Measurements from ENCODE around the gene LNPEP.

The LNPEP gene

DNA sequence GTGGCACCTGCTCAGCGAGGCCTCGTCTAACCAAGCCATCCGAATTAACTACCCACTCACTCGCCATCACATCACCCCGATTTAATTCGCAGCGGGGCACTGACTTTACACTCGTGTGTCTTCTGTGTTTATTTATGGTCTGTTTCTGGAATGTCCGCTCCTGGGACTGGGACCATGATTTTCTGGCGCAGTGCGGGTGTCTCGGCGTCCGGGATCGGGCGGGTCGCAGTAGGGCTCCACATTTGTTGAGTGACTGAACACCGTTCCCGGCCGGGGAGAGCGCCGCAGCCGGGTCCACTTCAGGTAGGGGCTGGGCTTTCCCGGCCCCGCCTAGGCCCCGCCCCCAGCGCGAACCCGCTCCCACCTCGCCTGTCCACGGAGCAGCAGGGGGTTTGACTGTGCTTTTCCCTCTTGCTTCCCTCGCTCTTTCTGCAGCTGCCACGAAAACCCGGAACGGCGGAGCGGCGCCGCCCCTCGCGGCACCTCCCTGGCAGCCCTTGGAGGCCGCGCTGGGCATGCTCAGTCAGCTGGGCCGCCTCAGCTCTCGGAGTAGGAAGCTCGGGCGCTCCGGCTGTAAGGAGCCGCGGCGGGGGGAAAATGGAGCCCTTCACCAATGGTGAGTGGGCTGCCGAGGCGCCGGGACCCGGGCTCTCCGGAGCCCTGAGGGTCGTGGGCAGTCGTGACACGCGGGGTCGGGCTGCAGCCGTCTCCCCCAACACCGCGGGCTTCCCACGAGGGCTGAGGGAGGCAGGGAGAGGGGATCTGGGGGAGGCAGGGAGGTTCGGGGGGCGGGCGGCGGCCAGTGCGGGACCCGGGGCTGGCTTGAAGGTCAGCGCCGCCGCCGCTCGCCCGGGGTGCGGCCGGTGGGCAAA is at the start of gene LNPEP:
TSS of gene LNPEP (plus strand) at position 522 of the 872 bp plus-strand sequence. CDS start at position 598, 76 bp downstream.
- DNase-seq (ENCODE audit: extremely low read depth in 1 of 2, low read depth in 1 of 2): peak; percentile 84 to 85

DNA sequence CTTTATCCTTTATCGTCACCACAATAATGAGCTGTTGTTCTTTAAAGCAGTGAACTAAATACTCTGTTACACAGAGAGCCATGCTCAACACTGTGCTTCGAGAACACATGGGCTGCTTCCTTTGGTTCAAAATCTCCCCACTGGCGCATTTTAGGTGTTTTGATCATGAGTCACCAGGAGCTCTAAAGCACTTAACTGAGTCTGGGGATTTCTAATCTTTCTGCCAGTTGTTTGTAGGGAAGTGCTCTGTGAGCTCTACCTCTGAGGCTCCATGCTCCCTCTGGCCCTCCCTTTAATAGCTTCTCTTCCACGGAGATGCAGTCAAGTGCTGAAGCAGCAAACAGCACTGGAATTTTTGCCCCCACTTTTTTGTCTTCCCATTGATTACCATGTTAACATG is 42.5 kb upstream of the LNPEP start:
- no peak for DNase-seq (ENCODE audit: extremely low read depth in 1 of 2, low read depth in 1 of 2)

DNA sequence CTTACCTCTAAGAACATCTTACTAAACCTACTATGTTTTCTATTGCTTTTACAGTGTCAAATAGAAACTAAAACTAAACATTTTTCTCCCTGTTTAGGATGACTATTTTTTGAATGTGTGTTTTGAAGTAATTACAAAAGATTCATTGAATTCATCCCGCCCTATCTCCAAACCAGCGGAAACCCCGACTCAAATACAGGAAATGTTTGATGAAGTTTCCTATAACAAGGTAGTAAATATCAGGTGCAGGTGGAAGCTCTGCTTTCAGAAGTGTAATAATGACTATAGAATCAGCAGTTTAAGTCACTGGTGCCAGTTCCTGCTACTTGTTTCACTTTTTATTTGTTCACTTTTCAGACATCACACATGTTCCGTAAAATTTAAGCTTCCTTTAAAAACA is 39.6 kb upstream of the LNPEP start:
- DNase-seq (ENCODE audit: extremely low read depth in 1 of 2, low read depth in 1 of 2): no peak

DNA sequence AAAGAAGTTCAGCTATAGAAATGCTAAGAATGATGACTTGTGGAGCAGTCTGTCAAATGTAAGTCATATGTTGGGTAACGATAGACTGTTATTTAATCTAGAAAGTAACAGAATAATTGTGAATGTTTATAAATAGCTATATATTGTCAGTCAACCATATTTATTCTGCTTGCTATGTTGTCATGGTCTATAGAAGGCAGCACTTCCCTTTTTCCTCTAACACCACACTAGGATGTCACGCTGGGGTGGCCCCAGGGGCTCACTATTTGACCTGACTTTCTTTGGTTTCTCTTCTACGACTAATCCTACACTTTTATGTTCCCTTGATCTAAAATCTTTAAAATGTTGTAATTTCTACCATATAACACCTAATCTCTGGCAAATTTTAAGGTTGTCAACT is 39.1 kb upstream of the LNPEP start:
- no peak for DNase-seq (ENCODE audit: extremely low read depth in 1 of 2, low read depth in 1 of 2)

DNA sequence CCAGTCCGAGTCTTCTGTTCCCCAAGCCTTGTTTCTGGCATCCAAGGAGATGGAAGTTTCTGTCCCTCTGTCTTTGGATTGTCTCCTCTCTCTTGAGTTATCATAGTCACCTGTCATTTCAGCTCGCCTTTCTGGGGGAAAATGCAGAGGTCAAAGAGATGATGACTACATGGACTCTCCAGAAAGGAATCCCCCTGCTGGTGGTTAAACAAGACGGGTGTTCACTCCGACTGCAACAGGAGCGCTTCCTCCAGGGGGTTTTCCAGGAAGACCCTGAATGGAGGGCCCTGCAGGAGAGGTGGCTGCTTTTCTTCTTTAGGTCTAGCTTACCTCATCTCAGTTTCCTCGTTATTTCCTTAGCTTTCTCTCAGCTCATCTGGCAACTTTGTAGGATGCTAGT is 34.5 kb upstream of the LNPEP start:
- DNase-seq (ENCODE audit: extremely low read depth in 1 of 2, low read depth in 1 of 2): no peak

DNA sequence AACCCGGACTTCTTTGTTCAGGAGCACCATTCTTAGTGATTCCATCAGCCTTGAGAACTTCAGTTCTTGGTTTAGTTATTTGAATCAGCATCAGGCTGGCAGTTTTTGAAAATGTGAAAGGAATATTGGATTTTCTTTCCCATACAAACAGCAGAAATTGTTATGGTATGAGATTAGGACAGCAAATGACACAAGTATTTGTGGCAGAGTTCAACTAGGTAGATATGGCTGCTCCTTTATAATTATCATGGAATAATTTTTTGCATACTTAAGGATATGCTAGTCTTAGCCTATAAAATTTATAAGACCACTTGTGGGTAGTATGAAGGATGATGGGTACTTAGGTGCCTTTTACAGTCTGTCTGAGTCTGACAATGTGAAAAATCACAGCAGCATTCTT is 34.0 kb upstream of the LNPEP start:
- no peak for DNase-seq (ENCODE audit: extremely low read depth in 1 of 2, low read depth in 1 of 2)

DNA sequence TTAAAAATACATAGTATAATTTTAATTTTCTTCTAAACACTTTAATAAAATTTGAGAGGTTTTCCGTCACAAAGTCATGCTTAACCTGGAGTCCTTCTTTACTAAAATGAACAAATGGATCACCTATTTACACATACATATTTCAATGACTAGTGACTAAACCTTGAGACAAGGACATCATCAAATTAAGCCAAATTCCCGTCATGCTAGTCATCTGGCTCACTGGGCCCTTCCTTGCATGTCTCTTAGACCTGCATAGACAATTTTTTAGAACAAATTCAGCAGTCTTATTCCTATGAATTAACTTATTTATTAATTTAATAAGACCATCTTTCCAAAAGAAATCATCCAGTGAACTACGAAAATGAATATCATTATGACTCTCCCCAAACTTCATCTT is 33.0 kb upstream of the LNPEP start:
- no peak for DNase-seq (ENCODE audit: extremely low read depth in 1 of 2, low read depth in 1 of 2)

DNA sequence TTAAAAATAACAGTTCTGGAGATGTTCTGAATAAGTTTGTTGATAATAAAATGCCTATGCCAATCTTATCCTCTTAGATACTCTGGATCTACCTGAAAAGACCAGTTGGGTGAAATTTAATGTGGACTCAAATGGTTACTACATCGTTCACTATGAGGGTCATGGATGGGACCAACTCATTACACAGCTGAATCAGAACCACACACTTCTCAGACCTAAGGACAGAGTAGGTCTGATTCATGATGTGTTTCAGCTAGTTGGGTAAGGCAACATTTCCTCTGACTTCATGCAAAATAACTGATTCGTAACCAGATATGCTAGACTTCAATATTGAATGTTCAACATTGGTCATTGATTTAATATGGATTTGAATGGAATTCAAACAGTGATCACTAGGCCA is 32.6 kb upstream of the LNPEP start:
- no peak for DNase-seq (ENCODE audit: extremely low read depth in 1 of 2, low read depth in 1 of 2)

DNA sequence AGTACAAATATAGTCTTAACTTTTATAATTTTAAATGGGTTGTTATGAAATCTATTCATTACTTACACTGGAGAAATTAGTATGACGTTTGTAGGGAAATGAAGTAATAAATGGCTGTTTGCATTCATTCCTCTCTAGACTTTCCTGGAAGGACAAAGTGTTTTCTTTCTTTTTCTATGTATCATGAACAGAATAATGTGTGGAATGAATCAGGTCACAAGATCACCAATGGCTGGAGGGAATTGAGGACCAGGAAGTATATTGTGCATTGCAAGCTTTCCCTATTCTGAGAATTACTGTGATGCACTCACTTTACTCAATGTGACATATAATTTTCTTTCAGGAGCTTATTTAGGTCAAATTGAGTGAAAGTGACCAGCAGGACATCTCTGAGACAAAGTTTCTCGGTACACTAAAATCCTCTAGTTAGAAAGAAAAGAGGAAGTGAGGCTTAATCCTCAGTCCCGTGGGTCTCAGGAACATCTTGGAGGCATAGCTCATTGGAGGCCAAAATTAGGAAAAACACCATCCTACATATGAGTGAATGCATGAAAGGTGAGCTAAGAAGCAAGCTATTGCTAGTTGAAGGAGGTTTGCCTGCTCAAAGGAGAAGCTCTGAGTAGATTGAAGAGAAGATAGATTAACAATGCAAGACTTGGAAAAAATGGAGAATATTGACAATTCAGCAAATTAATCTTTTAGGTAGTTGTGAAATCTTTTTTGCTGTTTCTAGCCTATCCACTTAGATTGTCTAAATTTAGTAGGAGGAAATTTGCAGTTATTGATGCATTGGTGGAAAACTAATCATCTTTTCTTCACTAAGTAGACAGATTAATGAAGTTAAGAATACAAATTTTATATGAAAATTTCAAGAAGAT is 31.6 kb upstream of the LNPEP start:
- DNase-seq (ENCODE audit: extremely low read depth in 1 of 2, low read depth in 1 of 2): no peak

DNA sequence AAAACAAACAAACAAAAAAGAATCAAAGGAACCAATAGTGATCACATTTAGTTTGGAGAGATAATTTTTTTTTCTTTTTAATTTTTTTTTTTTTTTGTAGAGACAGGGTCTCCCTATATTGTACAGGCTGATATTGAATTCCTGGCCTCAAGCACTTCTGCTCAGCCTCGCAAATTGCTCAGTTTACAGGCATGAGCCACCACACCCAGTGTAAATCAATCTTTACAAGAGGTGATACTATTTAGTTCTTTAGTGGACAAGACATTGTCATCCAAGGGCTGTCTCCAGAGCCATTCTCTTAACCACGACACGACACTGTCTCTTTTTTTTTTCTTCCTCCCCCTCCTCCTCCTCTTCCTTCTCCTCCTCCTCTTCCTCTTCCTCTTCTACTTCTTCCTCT is 30.0 kb upstream of the LNPEP start:
- no peak for DNase-seq (ENCODE audit: extremely low read depth in 1 of 2, low read depth in 1 of 2)

DNA sequence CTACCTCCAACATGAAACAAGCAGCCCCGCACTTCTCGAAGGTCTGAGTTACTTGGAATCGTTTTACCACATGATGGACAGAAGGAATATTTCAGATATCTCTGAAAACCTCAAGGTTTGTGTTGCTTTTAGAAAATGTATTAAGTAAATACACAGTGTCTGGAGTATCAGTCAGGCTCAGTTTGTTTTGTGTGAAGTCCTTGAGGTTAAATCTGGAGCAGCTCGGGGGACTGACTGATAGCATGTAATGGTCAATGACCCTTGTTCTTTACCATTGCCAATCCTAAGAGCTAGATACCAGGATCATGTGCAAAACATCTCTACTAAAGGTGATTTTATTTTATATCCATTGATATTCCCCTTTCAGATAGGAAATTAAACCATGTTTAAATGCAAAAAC is 26.9 kb upstream of the LNPEP start:
- DNase-seq (ENCODE audit: extremely low read depth in 1 of 2, low read depth in 1 of 2): no peak

DNA sequence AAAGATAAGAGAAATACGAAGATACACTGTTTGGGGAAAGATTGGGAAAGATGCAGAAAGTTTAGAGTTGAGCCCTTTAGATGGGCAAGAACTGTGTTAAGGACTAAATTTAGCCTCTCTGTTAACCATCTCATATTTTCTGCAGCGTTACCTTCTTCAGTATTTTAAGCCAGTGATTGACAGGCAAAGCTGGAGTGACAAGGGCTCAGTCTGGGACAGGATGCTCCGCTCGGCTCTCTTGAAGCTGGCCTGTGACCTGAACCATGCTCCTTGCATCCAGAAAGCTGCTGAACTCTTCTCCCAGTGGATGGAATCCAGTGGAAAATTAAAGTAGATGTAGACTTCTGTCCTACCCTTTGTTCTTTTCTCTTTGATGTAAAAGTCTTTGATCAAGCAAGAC is 26.4 kb upstream of the LNPEP start:
- no peak for DNase-seq (ENCODE audit: extremely low read depth in 1 of 2, low read depth in 1 of 2)

DNA sequence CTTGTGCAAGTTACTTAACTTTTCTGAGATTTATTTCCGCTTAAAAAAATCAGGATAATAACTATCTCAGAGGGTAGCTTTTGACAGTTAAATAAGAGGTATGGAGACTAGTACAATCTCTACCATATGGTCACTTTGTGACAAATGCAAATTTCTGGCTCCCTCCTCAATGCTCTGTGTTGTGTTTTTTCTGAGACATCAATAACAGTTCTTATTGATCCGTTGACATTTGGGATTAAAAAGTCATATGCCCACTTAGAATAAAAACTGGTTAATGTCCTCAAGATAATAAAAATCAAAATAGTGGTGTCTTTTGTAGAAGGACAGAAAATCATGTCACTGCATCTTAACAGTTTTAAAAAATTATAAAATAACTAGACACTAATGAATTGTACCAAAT is 24.7 kb upstream of the LNPEP start:
- no peak for DNase-seq (ENCODE audit: extremely low read depth in 1 of 2, low read depth in 1 of 2)

DNA sequence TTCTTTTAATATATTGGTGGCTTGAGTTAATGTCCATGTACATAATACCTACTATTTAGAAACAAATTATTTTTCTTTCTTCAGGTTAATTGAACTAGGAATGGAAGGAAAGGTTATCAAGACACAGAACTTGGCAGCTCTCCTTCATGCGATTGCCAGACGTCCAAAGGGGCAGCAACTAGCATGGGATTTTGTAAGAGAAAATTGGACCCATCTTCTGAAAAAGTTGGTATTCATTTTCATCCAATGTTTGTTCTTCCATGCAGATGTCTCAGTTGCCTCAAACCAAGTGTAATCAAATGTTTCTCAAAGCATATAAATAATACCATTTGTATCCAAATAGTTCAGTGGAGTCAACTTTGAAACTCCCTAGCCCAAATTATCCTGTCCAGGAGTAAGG is 22.6 kb upstream of the LNPEP start:
- DNase-seq (ENCODE audit: extremely low read depth in 1 of 2, low read depth in 1 of 2): no peak

DNA sequence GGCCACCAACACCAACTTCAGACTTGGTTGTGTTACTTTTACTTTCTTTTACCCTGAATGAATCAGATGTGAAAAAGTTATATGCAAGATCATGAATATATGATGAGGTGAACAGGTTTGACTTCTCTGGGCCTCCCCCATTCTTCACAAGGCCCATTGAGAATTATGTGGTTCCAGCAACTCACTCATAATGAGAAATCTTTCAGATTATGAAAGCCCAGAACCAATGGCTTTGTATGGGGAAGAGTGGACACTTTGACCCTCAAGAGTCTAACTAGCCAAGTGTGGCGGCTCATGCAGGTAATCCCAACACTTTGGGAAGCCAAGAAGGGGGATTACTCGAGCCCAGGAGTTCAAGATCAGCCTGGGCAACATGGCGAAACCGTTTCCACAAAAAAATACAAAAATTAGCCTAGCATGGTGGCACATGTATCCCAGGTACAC is 16.1 kb upstream of the LNPEP start:
- DNase-seq (ENCODE audit: extremely low read depth in 1 of 2, low read depth in 1 of 2): no peak

DNA sequence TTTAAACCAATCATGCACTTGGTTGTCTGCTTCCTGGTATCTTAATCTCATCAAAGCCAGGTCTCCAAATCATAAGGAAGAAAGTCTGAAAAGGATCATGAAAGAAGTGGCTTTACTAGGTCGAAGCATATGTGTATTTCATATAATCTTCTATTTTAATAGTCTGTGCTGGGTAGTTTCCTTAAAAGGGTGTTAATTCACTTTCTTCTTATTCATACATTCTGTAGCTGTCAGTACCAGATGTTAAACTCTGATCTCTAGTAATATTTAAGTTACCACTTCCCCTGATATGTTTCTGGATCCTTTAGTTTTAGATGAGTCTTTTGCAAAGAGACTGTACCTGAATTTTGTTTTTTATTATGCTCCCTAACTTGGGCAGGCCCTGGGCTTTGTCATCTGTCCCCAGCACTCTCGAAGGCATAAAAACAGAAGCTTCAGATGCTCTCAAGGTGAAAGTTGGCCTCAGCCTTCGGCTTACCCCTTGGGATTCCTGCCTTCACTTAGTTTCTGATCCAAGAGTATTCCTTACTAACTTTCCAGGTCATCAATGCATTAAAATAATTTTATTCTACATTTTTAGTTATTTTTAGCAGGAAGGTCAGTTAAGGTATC is 15.0 kb upstream of the LNPEP start:
- DNase-seq (ENCODE audit: extremely low read depth in 1 of 2, low read depth in 1 of 2): no peak

DNA sequence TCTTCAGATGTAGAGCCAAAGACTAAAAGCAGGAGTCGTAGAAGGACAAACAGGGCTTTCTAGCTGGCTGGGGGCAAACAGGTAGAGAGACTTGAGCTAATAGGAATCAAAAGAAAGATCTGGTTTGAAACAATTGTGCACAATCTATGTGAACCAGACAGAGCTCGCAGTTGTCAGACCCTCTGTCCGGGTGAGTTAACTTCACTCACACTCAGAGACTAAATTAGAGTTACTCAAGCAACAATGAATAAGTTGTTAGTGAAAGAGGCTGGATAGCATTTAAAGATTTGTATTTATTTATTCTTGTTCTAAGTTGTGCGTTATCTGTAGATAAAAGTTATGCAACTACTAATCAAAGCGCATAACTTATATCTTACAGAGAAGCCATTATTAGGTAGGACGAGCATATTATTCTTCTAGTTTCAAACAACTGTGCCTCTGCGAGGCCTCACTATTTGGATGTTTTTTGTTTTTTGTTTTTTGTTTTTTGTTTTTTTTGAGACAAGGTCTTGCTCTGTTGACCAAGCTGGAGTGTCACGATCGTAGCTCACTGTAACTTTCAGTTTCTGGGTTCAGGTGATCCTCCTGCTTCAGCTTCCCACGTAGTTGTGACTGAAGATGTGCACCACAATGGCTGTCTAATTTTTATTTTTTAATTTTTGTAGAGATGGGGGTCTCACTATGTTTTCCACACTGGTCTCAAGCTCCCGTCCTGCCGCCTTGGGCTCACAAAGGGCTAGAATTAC is 13.2 kb upstream of the LNPEP start:
- DNase-seq (ENCODE audit: extremely low read depth in 1 of 2, low read depth in 1 of 2): no peak

DNA sequence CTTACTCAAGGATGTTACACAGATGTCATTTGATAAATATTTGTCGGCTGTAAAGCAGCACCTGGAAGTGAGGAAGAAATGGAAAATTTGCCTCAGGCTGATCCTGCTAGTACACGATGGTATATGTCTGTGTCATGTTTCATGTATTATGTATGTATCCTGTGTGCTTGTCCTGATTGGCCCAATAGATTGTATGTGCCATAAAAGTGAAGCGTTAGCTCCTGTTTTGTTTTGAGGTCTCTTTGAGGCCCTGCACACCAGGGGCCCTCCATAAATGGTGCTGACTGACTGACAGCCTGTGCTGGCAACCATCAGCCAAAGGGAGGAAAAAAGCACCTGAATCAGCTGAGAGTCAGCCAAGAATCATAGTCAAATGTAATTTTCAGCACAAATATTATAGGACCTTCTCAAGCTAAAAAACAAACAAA is 11.8 kb upstream of the LNPEP start:
- DNase-seq (ENCODE audit: extremely low read depth in 1 of 2, low read depth in 1 of 2): no peak

DNA sequence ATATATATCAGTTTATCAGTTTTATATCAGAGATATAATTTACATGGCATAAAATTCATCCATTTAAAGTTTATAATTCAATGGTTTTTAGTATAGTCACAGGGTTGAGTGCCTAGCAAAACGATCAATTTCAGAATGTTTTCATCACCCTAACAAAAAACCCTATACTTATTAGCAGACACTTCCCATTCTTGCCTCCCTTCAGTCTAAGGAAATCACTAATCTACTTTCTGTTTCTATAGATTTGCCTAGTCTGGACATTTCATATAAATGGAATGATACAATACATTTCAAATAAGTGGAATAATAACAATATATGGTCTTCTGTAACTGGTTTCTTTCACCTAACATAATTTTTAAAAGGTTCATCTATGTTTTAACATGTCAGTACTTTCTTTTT is 9.6 kb upstream of the LNPEP start:
- DNase-seq (ENCODE audit: extremely low read depth in 1 of 2, low read depth in 1 of 2): no peak

DNA sequence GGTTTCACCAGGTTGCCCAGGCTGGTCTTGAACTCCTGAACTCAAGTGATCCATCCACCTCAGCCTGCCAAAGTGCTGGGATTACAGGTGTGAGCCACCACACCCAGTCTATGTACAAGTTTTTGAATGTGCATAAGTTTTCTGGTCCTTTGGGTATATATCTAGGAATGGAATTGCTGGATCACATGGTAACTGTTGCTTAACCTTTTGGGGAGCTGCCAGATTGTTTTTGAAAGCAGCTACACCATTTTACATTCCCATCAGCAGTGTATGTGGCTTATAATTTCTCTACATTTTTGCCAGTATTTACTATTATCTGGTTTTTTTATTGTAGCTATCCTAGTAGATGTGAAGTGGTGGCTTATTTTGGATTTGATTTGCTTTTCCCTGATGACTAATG is 8.9 kb upstream of the LNPEP start:
- no peak for DNase-seq (ENCODE audit: extremely low read depth in 1 of 2, low read depth in 1 of 2)

Data from activated CD8-positive, alpha-beta memory T cell treated with anti-CD3 and anti-CD28 coated beads for 1 hour (primary cell).